Keratinocyte (primary cell): ENCODE data around the gene HAND2. TPM values are rescaled to one million over a fixed set of nuclear protein-coding genes. Genes with fewer than 3 reads are reported as not detected.

Experiments
- DNase-seq: peaks from one replicate; pipeline ENCODE4 v3.0.0-alpha.2; 2011; ENCODE audit warnings: low read depth, missing footprints, low spot score
- FAIRE-seq: peaks from 2 replicates; lab custom pipeline; 2011; peaks lifted over from hg19 to GRCh38; lab: Jason Lieb, UNC
- H2AFZ ChIP-seq: 2 replicates; pipeline ENCODE4 v1.6.0; 2012; ENCODE audit warnings: low read length, control low read depth, inconsistent platforms; ENCODE audit not compliant: control insufficient read depth
- H3K27ac ChIP-seq: 2 replicates; pipeline ENCODE4 v1.5.1; 2011; ENCODE audit warnings: low read length; ENCODE audit not compliant: control insufficient read depth, insufficient read depth
- H3K27me3 ChIP-seq: 3 replicates; pipeline ENCODE4 v1.6.0; 2011; ENCODE audit warnings: low read length; ENCODE audit not compliant: control insufficient read depth, insufficient read depth; ENCODE audit errors: extremely low read depth
- H3K36me3 ChIP-seq, 2 experiments: 2 replicates in 1 of 2; 3 replicates in 1 of 2; pipeline ENCODE4 v1.5.1; 2011; ENCODE audit warnings: low read length in 2 of 2, mild to moderate bottlenecking in 1 of 2; ENCODE audit not compliant: control insufficient read depth in 2 of 2, insufficient read depth in 2 of 2; ENCODE audit errors: extremely low read depth in 1 of 2
- H3K4me1 ChIP-seq: 3 replicates; pipeline ENCODE4 v1.5.1; 2011; ENCODE audit warnings: low read length; ENCODE audit not compliant: control insufficient read depth, insufficient read depth; ENCODE audit errors: extremely low read depth
- H3K4me2 ChIP-seq: 3 replicates; pipeline ENCODE4 v1.6.0; 2011; ENCODE audit warnings: low read depth, low read length; ENCODE audit not compliant: control insufficient read depth, insufficient read depth; ENCODE audit errors: extremely low read depth
- H3K4me3 ChIP-seq, 3 experiments: fragments of 200-600 bp in 1 of 3; sonication (generic) in 1 of 3; 2 replicates in 2 of 3; 3 replicates in 1 of 3; pipeline ENCODE4 v1.5.1; 2011 to 2016; ENCODE audit warnings: low read length in 3 of 3, mild to moderate bottlenecking in 3 of 3, control low read depth in 2 of 3, inconsistent platforms in 1 of 3, low read depth in 1 of 3, mixed read lengths in 1 of 3, mixed run types in 1 of 3, moderate library complexity in 1 of 3; ENCODE audit not compliant: control insufficient read depth in 2 of 3, insufficient read depth in 2 of 3; ENCODE audit errors: extremely low read depth in 1 of 3
- H3K79me2 ChIP-seq: 2 replicates; pipeline ENCODE4 v1.6.0; 2012; ENCODE audit warnings: low read length; ENCODE audit not compliant: control insufficient read depth, insufficient read depth
- H3K9ac ChIP-seq: 3 replicates; pipeline ENCODE4 v1.6.0; 2011; ENCODE audit warnings: low read length; ENCODE audit not compliant: control insufficient read depth, insufficient read depth; ENCODE audit errors: extremely low read depth
- H3K9me1 ChIP-seq: 3 replicates; pipeline ENCODE4 v1.6.0; 2011; ENCODE audit warnings: low read length; ENCODE audit not compliant: control insufficient read depth, insufficient read depth; ENCODE audit errors: extremely low read depth
- H3K9me3 ChIP-seq: 2 replicates; pipeline ENCODE4 v1.5.1; 2012; ENCODE audit warnings: low read depth, low read length; ENCODE audit not compliant: control insufficient read depth
- H4K20me1 ChIP-seq: 3 replicates; pipeline ENCODE4 v1.6.0; 2011; ENCODE audit warnings: low read length; ENCODE audit not compliant: control insufficient read depth, insufficient read depth; ENCODE audit errors: extremely low read depth
- CTCF ChIP-seq, 3 experiments: IDR thresholded peaks in 1 of 3; conservative IDR thresholded peaks in 1 of 3; optimal IDR thresholded peaks in 1 of 3; 2 replicates in 2 of 3; 3 replicates in 1 of 3; pipeline versions ENCODE3 to v1.5.1; 2011; ENCODE audit warnings: low read length in 3 of 3, mild to moderate bottlenecking in 3 of 3, moderate library complexity in 2 of 3, control low read depth in 1 of 3, inconsistent platforms in 1 of 3; ENCODE audit not compliant: insufficient read depth in 2 of 3; ENCODE audit errors: extremely low read depth in 1 of 3
- EZH2 ChIP-seq: IDR thresholded peaks from one replicate; pipeline ENCODE4 v1.6.1; 2012; ENCODE audit warnings: inconsistent platforms, mild to moderate bottlenecking, low read length, moderate library complexity
- dilution Hi-C: fragments of 300-500 bp; cut with MboI; formaldehyde crosslinking; loops from one replicate; pipeline ENCODE4 v1.7.0; 2020; ENCODE audit warnings: low sequenced_read_pairs; ENCODE audit not compliant: extremely low pct_ligation_motif_present
- polyA plus RNA-seq, 5 experiments: library from polyadenylated mRNA; depleted of rRNA in 3 of 5; stranded (reverse) in 3 of 5; stranded (forward) in 1 of 5; unstranded in 1 of 5; fragments of >200 nt; gene quantifications; 1 replicate in 1 of 5; 2 replicates in 3 of 5; 3 replicates in 1 of 5; pipeline versions ENCODE4 v1.2.1 to v1.2.3, GENCODE V29; 2011 to 2012; ENCODE audit warnings: missing spikeins in 2 of 5, low read depth in 1 of 5, low replicate concordance in 1 of 5

Gene HAND2
- polyA plus RNA-seq, 1 donor (not counting 4 experiments of a cell fraction or from before 2014, with no cell fraction given) = not detected

GRCh38 chr4:173572493-173573129, 42.6 kb upstream of the HAND2 start:
- Histone ChIP-seq H3K9me1 (no peaks in the 10 kb centered on the region), H3K36me3 (no peaks in the 10 kb centered on the region), H3K9me3 (no peaks in the 10 kb centered on the region), H3K79me2 (no peaks in the 10 kb centered on the region), H3K4me3 (no peak overlapping the region), H3K4me1 (no peaks in the 10 kb centered on the region), H3K27ac (no peak overlapping the region), H3K4me2 (no peak overlapping the region), H3K27me3 (no peaks in the 10 kb centered on the region), H3K9ac (no peak overlapping the region), H2AFZ (no peak overlapping the region), H4K20me1 (no peaks in the 10 kb centered on the region)
- no peak for FAIRE-seq
- no peak for DNase-seq
- dilution Hi-C loops = no loop called here
- no peak for TF ChIP-seq EZH2
- no peak for TF ChIP-seq CTCF (optimal IDR thresholded peaks at IDR 0.05 in 1 of 3, IDR thresholded peaks at IDR 0.05 in 1 of 3, conservative IDR thresholded peaks at IDR 0.05 in 1 of 3; ENCODE audit: extremely low read depth in 1 of 3, insufficient read depth in 2 of 3, low read length in 3 of 3)

- dilution Hi-C loops = no loop called here
- Histone ChIP-seq H3K27ac (no peak overlapping the region), H3K4me1 (no peaks in the 10 kb centered on the region), H3K4me2 (no peak overlapping the region), H3K9me3 (no peaks in the 10 kb centered on the region), H3K27me3 (no peaks in the 10 kb centered on the region), H2AFZ (no peak overlapping the region), H4K20me1 (no peaks in the 10 kb centered on the region), H3K36me3 (no peaks in the 10 kb centered on the region), H3K79me2 (no peaks in the 10 kb centered on the region), H3K9me1 (no peaks in the 10 kb centered on the region), H3K4me3 (no peak overlapping the region), H3K9ac (no peak overlapping the region)
- TF ChIP-seq CTCF (optimal IDR thresholded peaks at IDR 0.05 in 1 of 3, IDR thresholded peaks at IDR 0.05 in 1 of 3, conservative IDR thresholded peaks at IDR 0.05 in 1 of 3; ENCODE audit: extremely low read depth in 1 of 3, insufficient read depth in 2 of 3, low read length in 3 of 3) (no peak), EZH2 (no peak)
- FAIRE-seq = no peak
- DNase-seq = no peak
Measured at GRCh38 chr4:173571620-173572019, 41.6 kb upstream of the HAND2 start.
